H9 (cell line): ENCODE measurements around the gene MAPK1IP1L. TPM values are rescaled to one million over a fixed set of nuclear protein-coding genes. Genes with fewer than 3 reads are reported as not detected.

ENCODE experiments used
- DNase-seq: peaks from one replicate; pipeline ENCODE4 v3.0.0-alpha.2; 2017
- H2AFZ ChIP-seq: one replicate; pipeline ENCODE4 v1.6.1; 2013; ENCODE audit warnings: mild to moderate bottlenecking, low read length, control low read depth, moderate library complexity
- H2AK5ac ChIP-seq: 2 replicates; pipeline ENCODE4 v1.6.1; 2013; ENCODE audit warnings: low read length, control low read depth, mixed read lengths; ENCODE audit not compliant: insufficient read length
- H2BK120ac ChIP-seq: one replicate; pipeline ENCODE4 v1.6.1; 2013; ENCODE audit warnings: low read depth, mild to moderate bottlenecking, low read length, control low read depth, inconsistent platforms; ENCODE audit not compliant: poor library complexity, severe bottlenecking
- H2BK12ac ChIP-seq: 2 replicates; pipeline ENCODE4 v1.6.1; 2013; ENCODE audit warnings: low read length, control low read depth, mixed read lengths, low read depth; ENCODE audit not compliant: insufficient read length
- H2BK15ac ChIP-seq: 2 replicates; pipeline ENCODE4 v1.6.1; 2013; ENCODE audit warnings: low read depth, low read length, control low read depth
- H2BK20ac ChIP-seq: one replicate; pipeline ENCODE4 v1.6.1; 2013; ENCODE audit warnings: low read depth, mild to moderate bottlenecking, low read length, control low read depth, inconsistent platforms; ENCODE audit not compliant: poor library complexity, severe bottlenecking
- H2BK5ac ChIP-seq: 2 replicates; pipeline ENCODE4 v1.6.1; 2013; ENCODE audit warnings: low read length, control low read depth, mixed read lengths; ENCODE audit not compliant: insufficient read length
- H3K14ac ChIP-seq: 2 replicates; pipeline ENCODE4 v1.6.1; 2013; ENCODE audit warnings: low read length, control low read depth; ENCODE audit not compliant: insufficient read depth
- H3K18ac ChIP-seq: 2 replicates; pipeline ENCODE4 v1.6.1; 2013; ENCODE audit warnings: low read depth, mild to moderate bottlenecking, mixed read lengths, low read length, control low read depth; ENCODE audit not compliant: insufficient read length
- H3K23ac ChIP-seq: 2 replicates; pipeline ENCODE4 v1.6.1; 2013; ENCODE audit warnings: low read length, control low read depth, mixed read lengths, low read depth; ENCODE audit not compliant: insufficient read length
- H3K23me2 ChIP-seq: 2 replicates; pipeline ENCODE4 v1.6.1; 2013; ENCODE audit warnings: low read depth, mild to moderate bottlenecking, mixed read lengths, low read length, control low read depth; ENCODE audit not compliant: insufficient read length, poor library complexity, severe bottlenecking
- H3K27ac ChIP-seq: 2 replicates; pipeline ENCODE4 v1.5.1; 2013; ENCODE audit warnings: low read length, control low read depth, mixed read lengths, low read depth; ENCODE audit not compliant: insufficient read length
- H3K27me3 ChIP-seq: 2 replicates; pipeline ENCODE4 v1.6.1; 2013; ENCODE audit warnings: low read length, control low read depth, inconsistent platforms; ENCODE audit not compliant: insufficient read depth
- H3K4ac ChIP-seq: 2 replicates; pipeline ENCODE4 v1.6.1; 2013; ENCODE audit warnings: low read depth, mild to moderate bottlenecking, control low read depth, inconsistent platforms, low read length, moderate library complexity
- H3K4me1 ChIP-seq: 2 replicates; pipeline ENCODE4 v1.6.1; 2013; ENCODE audit warnings: low read length, control low read depth, inconsistent platforms; ENCODE audit not compliant: insufficient read depth
- H3K4me2 ChIP-seq: 2 replicates; pipeline ENCODE4 v1.6.1; 2013; ENCODE audit warnings: low read length, control low read depth, mixed read lengths; ENCODE audit not compliant: insufficient read length, insufficient read depth
- H3K56ac ChIP-seq: 2 replicates; pipeline ENCODE4 v1.6.1; 2013; ENCODE audit warnings: low read depth, mild to moderate bottlenecking, mixed read lengths, low read length, control low read depth; ENCODE audit not compliant: insufficient read length
- H3K79me1 ChIP-seq: 2 replicates; pipeline ENCODE4 v1.6.1; 2013; ENCODE audit warnings: low read depth, mild to moderate bottlenecking, moderate library complexity, low read length, control low read depth, inconsistent platforms; ENCODE audit not compliant: insufficient read depth, poor library complexity, severe bottlenecking
- H3K79me2 ChIP-seq: 2 replicates; pipeline ENCODE4 v1.6.1; 2013; ENCODE audit warnings: low read length, control low read depth, inconsistent platforms; ENCODE audit not compliant: insufficient read depth
- H3K9ac ChIP-seq: 2 replicates; pipeline ENCODE4 v1.6.1; 2013; ENCODE audit warnings: low read length, control low read depth, mixed read lengths; ENCODE audit not compliant: insufficient read length; ENCODE audit errors: extremely low read depth
- H3K9me3 ChIP-seq: one replicate; pipeline ENCODE4 v1.6.1; 2013; ENCODE audit warnings: low read depth, low read length, inconsistent platforms; ENCODE audit not compliant: control insufficient read depth
- H3T11ph ChIP-seq: one replicate; pipeline ENCODE4 v1.6.1; 2013; ENCODE audit warnings: mild to moderate bottlenecking, low read length, control low read depth, inconsistent platforms
- H4K20me1 ChIP-seq: one replicate; pipeline ENCODE4 v1.6.1; 2013; ENCODE audit not compliant: control insufficient read depth, insufficient read length, insufficient read depth
- H4K5ac ChIP-seq: 2 replicates; pipeline ENCODE4 v1.6.1; 2013; ENCODE audit warnings: low read depth, mild to moderate bottlenecking, mixed read lengths, low read length, control low read depth; ENCODE audit not compliant: insufficient read length
- H4K8ac ChIP-seq: replicated peaks from 2 replicates; pipeline ENCODE4 v1.6.1; 2013; ENCODE audit warnings: low read length, control low read depth, mixed read lengths, low read depth; ENCODE audit not compliant: insufficient read length
- H4K91ac ChIP-seq: 2 replicates; pipeline ENCODE4 v1.6.1; 2013; ENCODE audit warnings: low read depth, mild to moderate bottlenecking, moderate library complexity, mixed read lengths, low read length, control low read depth; ENCODE audit not compliant: insufficient read length
- H3K27ac Mint-ChIP-seq, 3 experiments: 2 replicates in 2 of 3; 3 replicates in 1 of 3; pipeline ENCODE4 v1.8.0; 2020 to 2021; ENCODE audit warnings: mixed read lengths in 3 of 3, mild to moderate bottlenecking in 1 of 3, moderate library complexity in 1 of 3
- H3K27me3 Mint-ChIP-seq: 2 replicates; pipeline ENCODE4 v1.8.0; 2021; ENCODE audit warnings: low read depth, mild to moderate bottlenecking, moderate library complexity, mixed read lengths
- H3K36me3 Mint-ChIP-seq, 3 experiments: 2 replicates in 2 of 3; 3 replicates in 1 of 3; pipeline ENCODE4 v1.8.0; 2020 to 2021; ENCODE audit warnings: low read depth in 3 of 3, mixed read lengths in 3 of 3; ENCODE audit not compliant: insufficient read depth in 1 of 3
- H3K4me1 Mint-ChIP-seq, 2 experiments: 2 replicates each; pipeline ENCODE4 v1.8.0; 2020; ENCODE audit warnings: mixed read lengths in 2 of 2
- H3K4me3 Mint-ChIP-seq, 2 experiments: 2 replicates in 1 of 2; 3 replicates in 1 of 2; pipeline ENCODE4 v1.8.0; 2020 to 2021; ENCODE audit warnings: mild to moderate bottlenecking in 2 of 2, mixed read lengths in 2 of 2, moderate library complexity in 1 of 2
- H3K9me3 Mint-ChIP-seq, 2 experiments: 2 replicates in 1 of 2; 3 replicates in 1 of 2; pipeline ENCODE4 v1.8.0; 2020; ENCODE audit warnings: mild to moderate bottlenecking in 2 of 2, mixed read lengths in 2 of 2, moderate library complexity in 1 of 2
- CTCF ChIP-seq: fragments of 200-600 bp; sonication (generic); conservative IDR thresholded peaks from 3 replicates; pipeline ENCODE4 v1.8.0; 2021; ENCODE audit warnings: antibody characterized with exemption, mild to moderate bottlenecking
- WGBS: extraction: QIAGEN DNeasy Blood & Tissue Kit; methylation state at CpG from one replicate; pipeline ENCODE4 v1.1.7; 2013; ENCODE audit warnings: missing lambda C conversion rate, low lambda C conversion rate, mixed read lengths; ENCODE audit not compliant: insufficient read length; ENCODE audit errors: extremely low coverage; 5-methylcytosine and 5-hydroxymethylcytosine counted together
- total RNA-seq: library from RNA; stranded (reverse); gene quantifications from 2 replicates; pipeline ENCODE4 v1.2.1, GENCODE V29; 2021

The MAPK1IP1L gene
- total RNA-seq, 1 experiment from 2014 or later: 133 TPM

GRCh38 chr14:55118761-55119160 lies 67.3 kb downstream of the MAPK1IP1L start:
- H3K23ac ChIP-seq: no peak overlapping the region
- H3K27me3 ChIP-seq: no peaks in the 10 kb centered on the region
- no peak overlapping the region for H4K91ac ChIP-seq
- H2BK15ac ChIP-seq: no peak overlapping the region
- no peaks in the 10 kb centered on the region for H3K79me1 ChIP-seq
- H3K4ac ChIP-seq: no peak overlapping the region
- H4K8ac ChIP-seq: no peak overlapping the region
- no peaks in the 10 kb centered on the region for H3K9me3 ChIP-seq
- TF ChIP-seq CTCF: no peak
- H4K20me1 ChIP-seq: no peaks in the 10 kb centered on the region
- Mint-ChIP-seq H3K27ac (no peak overlapping the region), H3K9me3 (no peaks in the 10 kb centered on the region), H3K4me3 (no peak overlapping the region), H3K27me3 (peaks cover 20% of the 10 kb centered on the region), H3K36me3 (no peaks in the 10 kb centered on the region), H3K4me1 (peaks cover 14 to 17% of the 10 kb centered on the region in 2 experiments)
- DNase-seq: no peak
- no peak overlapping the region for H2BK12ac ChIP-seq
- H3K27ac ChIP-seq: no peak overlapping the region
- no peak overlapping the region for H3K9ac ChIP-seq
- H3K79me2 ChIP-seq: no peaks in the 10 kb centered on the region
- no peak overlapping the region for H3K56ac ChIP-seq
- no peak overlapping the region for H3T11ph ChIP-seq
- no peak overlapping the region for H2BK20ac ChIP-seq
- H4K5ac ChIP-seq: no peak overlapping the region
- H2BK5ac ChIP-seq: no peak overlapping the region
- no peak overlapping the region for H3K4me2 ChIP-seq
- no peak overlapping the region for H2AFZ ChIP-seq
- H2AK5ac ChIP-seq: no peak overlapping the region
- no CpG with 5 or more reads among the region's 3 CpGs for WGBS
- H2BK120ac ChIP-seq: no peak overlapping the region
- H3K4me1 ChIP-seq: no peaks in the 10 kb centered on the region
- no peaks in the 10 kb centered on the region for H3K23me2 ChIP-seq
- no peak overlapping the region for H3K18ac ChIP-seq
- H3K14ac ChIP-seq: no peak overlapping the region

Other genes starting within 250 kb of the MAPK1IP1L start
- gene GCH1, start 148.8 kb upstream of the MAPK1IP1L start, total RNA-seq: 7.7 and 8.6 TPM in 2 replicates
- gene WDHD1, start 24.5 kb upstream of the MAPK1IP1L start, total RNA-seq: 83.5 and 93.7 TPM in 2 replicates
- 37.5 and 38.5 TPM in 2 replicates for gene SOCS4, start 24.4 kb upstream of the MAPK1IP1L start, total RNA-seq
- gene LGALS3, start 77.6 kb downstream of the MAPK1IP1L start, total RNA-seq: 3.7 and 4.0 TPM in 2 replicates
- gene DLGAP5, start 139.9 kb downstream of the MAPK1IP1L start, total RNA-seq: 115 and 118 TPM in 2 replicates
- 11.7 and 12.0 TPM in 2 replicates for gene FBXO34, start 219.8 kb downstream of the MAPK1IP1L start, total RNA-seq